RCC 7860 (cell line): ENCODE measurements around the gene CRYBA1.
"Not testable (repeated sequence)": the region's sequence is repeated elsewhere in the genome, so short reads cannot be mapped to it uniquely, and the experiment has no call there.

Experiments used
- DNase-seq: peaks from one replicate; pipeline ENCODE4 v3.0.0-alpha.2; 2015; ENCODE audit warnings: low spot score
- FAIRE-seq: peaks from 2 replicates; lab custom pipeline; 2012; peaks lifted over from hg19 to GRCh38; lab: Jason Lieb, UNC

CRYBA1 gene

DNA sequence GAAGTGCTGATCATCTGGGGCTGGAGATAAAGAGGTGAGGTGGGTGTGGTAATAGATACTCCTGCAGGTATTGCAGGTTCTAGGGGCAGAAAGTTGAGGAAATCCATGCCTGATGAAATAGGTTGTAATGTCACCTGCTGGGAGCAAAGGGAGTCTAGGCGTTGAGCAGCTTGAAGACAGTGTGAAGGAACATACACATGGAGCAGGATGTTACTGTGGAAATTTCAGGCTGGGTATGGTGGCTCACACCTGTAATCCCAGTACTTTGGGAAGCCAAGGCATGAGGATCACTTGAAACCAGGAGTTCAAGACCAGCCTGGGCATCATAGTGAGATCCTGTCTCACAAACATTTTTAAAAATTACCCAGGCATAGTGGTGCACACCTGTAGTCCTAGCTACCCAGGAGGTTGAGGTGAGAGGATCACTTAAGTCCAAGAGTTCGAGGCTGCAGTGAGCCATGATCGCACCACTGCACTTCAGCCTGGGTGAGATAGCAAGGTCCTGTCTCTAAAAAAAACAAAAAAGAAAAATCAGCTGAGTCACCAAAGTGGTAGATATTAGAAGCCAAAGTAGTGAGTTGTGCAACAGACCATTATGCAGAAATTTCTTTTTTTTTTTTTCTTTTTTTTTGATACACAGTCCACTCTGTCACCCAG lies 9.1 kb upstream of the CRYBA1 start:
- FAIRE-seq (no peak), DNase-seq (peak; percentile 35)

DNA sequence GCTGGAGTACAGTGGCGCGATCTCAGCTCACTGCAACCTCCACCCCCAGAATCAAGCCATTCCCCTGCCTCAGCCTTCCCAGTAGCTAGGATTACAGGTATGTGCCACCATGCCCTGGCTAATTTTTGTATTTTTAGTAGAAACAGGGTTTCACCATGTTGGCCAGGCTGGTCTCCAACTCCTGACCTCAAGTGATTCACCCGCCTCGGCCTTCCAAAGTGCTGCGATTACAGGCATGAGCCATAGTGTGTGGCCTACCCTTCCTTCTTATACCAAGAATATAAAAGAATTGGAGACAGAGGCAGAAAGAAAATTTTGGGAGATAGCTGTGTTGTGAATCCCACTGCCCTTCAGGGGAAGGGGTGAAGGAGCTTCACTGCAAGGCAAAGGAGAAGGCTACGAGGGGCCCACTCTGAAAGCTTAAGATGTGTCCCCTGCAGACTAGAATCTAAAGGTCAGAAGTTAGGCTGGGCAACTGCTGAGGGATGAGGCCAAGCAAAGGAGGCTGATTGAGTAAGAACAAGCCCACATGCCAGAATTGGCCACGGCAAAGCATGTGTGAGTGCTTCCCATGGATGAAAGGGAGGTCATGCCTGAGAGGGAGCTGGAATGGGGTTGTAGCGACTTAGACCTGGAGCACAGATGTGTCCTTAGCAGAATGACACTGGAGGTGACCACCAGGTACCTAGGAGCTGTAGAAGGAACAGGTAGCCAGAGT lies 8.4 kb upstream of the CRYBA1 start:
- FAIRE-seq = peak; percentile 45

DNA sequence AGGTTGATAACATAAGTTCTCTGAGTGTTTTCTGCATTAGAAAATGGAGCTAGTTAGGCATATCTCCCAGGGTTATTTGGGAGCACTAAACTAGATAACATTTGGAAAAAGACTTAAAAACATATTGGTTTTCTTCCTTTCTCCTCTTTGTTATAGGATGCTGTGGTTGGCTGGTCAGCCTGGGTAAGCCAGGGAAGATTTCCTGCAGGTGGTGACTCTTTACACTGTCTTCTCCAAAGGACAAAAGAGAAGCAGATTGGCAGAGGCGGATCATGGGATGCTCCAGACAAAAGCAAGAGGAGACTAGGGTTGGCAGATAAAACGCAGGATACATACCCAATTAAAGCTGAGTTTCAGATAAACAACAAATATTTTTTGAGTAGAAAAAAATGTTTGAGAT lies 6.2 kb upstream of the CRYBA1 start:
- no peak for DNase-seq

More for the DNA sequence above, 8.4 kb upstream of the CRYBA1 start:
- DNase-seq = peak; percentile 19

DNA sequence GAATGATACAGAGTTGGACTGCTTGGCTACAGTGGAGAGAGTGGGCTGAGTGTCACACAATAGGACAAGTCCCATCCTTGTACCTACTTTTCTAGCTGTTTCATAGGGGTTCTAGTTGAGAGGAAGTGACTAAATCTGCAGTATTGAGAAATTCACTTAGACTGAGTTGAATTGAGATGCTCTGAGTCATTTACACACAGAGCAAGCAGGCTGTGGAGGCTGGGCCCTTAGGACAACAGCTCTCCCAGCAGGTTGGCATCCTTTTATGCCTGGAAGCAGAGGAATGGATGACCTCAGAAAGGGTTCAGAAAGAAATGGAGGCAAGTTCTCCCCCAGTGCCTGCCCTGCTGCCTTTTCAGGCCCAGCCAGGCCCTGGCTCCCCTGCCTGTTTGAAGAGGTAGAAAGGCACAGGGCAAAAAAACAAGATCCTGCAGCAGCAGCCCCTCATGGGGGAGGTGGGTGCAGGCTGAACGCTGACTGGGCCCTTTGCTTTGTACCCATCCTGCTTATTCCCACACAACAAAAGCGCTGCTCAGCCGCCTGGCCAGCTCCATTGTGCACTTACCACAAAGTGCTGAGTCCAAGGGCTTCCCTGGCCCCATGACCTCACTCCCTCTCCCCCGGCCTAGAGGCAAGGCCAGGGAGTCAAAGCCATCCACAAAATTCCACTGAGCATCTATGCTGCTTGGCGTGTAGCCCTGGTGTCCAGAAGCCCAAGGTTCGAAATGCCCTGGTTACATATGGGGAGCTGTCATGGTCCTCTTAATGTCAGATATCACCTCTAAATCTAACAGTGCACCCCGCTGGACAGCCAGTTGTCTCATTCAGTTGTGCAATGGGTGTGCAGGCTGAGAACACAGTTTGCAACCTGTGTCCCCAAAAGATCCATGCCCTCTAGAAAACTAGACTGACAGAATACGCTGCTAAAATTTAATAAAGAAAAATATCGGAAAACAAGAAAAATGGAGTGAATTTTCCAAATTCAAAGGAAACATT lies 5.4 kb upstream of the CRYBA1 start:
- FAIRE-seq (peak; percentile 97), DNase-seq (peak; percentile 95)

More for the DNA sequence above, 6.2 kb upstream of the CRYBA1 start:
- no peak for FAIRE-seq

DNA sequence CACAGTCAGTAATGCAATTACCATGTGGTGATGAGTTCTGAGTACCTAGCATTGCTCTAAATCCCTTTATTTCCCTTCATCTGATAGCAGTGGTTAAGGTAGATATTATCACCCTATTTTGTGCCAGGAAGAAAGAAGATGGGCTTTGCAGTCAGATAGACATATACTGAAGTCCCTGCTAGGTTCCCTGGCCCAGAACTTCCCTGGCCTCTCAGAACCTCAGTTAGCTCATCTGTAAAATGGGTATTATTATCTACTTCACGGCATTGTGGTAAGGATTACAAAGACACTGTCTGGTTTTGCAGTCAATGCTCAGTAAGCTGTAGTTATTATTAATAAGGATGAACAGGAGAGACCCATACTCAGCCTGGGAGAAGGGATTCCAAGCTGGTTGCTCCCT lies 4.6 kb upstream of the CRYBA1 start:
- DNase-seq (no peak), FAIRE-seq (no peak)

DNA sequence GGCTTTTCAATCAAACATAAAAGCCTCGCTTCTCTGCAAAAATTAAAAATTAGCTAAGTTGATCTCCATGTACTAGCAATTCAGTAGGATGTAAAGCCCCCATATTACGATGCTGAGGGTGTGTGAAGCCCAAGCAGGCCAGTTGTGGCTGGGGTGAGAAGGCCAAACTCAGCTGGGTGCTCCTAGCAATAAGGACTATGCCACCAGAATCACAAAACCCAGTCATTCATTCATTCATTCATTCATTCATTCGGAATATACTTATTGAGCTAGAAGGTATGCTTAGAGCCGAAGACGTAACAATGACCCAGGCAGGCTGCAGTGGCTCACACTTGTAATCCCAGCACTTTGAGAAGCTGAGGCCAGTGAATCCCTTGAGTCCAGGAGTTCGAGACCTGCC lies 3.9 kb upstream of the CRYBA1 start:
- no peak for DNase-seq
- no peak for FAIRE-seq

DNA sequence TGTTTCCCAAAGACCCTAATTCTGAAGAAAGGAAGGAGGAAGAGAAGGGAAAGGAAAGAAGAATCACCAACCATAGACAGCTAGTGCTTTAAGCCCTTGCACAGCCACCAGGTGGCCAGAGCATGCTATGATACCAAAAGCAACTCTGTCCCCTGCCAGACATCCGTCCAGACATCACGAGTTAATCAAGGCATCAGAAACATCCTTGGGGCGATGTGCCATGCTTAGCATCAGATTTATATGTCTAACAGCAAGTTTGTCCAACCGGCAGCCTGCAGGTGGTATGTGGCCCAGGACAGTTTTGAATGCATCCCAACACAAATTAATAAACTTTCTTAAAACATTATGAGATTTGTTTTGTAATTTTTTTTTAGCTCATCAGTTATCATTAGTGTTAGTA lies 2.9 kb upstream of the CRYBA1 start:
- DNase-seq (no peak), FAIRE-seq (no peak)

DNA sequence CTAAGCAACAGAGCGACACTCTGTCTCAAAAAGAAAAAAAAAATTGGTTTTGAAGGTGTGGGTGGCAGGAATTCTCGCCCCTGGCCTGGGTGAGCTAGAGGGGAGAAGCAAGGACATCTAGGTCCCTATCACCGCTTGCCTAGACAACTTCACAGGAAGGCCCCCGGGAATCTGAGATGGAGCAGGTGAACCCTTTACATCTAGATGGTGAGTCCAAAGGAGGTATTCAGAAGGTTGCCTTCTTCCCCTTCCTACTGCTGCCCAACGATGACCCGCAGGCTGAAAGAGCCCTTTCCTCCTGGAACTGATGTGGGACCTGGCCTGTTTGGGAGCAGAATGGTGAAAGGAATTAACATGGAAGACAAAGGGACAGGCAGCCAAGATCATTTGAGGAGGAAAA lies 1.3 kb upstream of the CRYBA1 start:
- DNase-seq (no peak), FAIRE-seq (no peak)

DNA sequence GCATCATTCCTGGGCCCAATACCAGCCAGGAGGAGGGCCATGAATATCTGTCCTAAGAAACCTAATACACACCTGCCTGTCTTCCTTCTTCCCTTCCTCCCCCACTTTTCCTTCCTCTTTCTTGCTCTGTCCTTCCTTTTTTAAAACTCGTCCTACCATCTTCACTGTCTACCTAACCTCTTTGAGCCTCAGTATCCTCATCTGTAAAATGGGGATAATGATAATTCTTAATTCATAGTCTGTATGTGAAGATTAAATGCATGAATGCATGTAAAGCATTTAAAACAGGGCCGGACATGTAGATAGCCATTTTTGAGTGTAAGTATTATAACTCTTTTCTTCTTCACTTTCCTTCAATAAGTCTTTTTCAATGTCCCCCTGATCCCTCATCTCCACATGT lies 560 bp downstream of the CRYBA1 start:
- DNase-seq = no peak
- no peak for FAIRE-seq

DNA sequence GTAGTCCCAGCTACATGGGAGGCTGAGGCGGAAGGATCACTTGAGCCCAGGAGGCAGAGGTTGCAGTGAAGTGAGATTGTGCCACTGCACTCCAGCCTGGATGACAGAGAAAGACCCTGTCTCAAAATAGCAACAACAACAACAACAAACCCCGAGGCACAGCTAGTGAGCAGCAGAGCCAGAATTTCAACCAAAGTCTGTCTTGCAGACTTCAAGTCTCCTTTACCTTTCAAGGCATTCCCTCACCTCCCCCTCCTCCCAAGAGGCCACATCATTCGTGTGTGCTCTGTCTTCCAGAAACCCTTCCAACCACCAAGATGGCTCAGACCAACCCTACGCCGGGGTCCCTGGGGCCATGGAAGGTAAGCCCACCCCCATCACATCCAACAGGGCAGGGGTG lies 2.2 kb downstream of the CRYBA1 start:
- no peak for DNase-seq
- no peak for FAIRE-seq

DNA sequence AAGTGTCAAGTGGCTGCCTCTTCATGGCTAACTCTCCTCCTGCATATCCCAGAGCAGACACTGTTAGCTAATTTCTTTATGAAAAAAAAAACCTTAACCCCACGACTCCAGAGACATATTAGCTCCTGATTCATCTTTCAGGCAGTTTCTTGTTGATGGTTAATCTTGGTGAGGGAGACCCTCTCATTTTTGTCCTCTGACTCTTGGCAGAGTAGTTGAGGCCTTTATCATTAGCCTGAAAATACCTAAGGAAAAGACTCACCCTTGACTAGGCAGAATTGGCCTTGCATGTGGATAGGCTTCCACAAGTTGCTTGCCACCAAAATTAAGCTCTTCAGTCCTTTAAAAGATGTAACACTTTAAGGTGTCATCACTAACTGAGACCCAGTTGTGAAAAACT lies 4.0 kb downstream of the CRYBA1 start:
- peak; percentile 71 for DNase-seq
- peak; percentile 31 for FAIRE-seq

DNA sequence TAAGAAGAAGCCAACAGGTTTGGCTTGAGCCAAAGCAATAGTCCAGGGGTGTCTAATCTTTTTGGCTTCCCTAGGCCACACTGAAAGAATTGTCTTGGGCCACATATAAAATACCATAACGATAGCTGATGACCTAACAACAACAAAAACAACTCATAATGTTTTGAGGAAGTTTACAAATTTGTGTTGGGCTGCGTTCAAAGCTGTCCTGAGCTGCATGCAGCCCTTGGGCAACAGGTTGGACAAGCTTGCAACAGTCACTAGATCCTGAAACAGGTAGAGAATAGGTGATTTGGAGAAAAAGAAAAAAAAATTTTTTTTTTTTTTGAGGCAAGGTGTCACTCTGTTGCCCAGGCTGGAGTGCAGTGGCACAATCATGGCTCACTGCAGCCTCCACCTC lies 4.5 kb downstream of the CRYBA1 start:
- FAIRE-seq = no peak
- no peak for DNase-seq

DNA sequence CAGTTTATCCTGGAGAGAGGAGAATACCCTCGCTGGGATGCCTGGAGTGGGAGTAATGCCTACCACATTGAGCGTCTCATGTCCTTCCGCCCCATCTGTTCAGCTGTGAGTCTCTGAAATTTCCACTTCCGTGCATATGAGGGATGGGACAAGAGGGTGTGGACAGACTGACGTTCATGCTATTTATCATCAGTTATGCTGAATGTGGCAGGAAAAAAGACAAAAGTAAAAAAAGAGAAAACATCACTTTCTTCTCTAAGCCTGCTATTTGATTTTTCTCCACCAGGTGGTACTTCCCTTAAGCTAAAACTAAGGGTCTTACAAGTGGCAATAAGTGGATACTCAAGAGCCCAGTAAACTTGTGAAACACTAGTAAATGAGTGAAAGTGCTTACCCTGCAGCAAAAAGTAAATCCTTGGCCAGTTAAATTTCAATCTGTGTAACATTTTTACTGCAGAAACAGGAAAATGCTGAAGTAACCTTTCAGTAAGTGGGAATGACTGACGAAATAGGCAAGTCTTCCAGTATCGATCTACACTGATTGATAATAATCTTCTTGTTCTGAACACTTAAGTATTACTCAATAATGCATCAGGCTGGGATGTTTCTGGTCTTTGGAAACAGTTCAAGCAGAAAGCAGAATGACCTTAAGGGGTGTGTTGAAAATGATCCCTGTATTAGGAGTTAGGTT lies 5.6 kb downstream of the CRYBA1 start:
- DNase-seq (no peak), FAIRE-seq (no peak)

DNA sequence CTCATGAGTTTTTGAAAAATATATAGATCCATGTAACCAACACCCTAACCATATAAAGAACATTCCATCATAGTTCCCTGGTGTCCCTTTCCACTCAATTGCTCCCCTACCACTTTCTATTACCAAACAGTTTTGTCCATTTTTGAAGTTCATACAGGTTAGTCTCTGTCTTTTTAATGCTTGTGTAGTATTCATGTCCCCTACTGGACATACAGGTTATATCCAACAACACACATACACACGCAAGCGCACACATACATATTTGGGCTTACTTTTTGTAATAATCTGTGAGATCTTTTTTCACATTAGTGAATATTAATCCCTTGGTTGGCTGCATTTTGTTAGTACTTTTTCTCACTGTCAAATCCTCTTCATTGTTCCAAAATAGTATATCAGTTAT lies 6.4 kb downstream of the CRYBA1 start:
- DNase-seq (no peak), FAIRE-seq (no peak)

DNA sequence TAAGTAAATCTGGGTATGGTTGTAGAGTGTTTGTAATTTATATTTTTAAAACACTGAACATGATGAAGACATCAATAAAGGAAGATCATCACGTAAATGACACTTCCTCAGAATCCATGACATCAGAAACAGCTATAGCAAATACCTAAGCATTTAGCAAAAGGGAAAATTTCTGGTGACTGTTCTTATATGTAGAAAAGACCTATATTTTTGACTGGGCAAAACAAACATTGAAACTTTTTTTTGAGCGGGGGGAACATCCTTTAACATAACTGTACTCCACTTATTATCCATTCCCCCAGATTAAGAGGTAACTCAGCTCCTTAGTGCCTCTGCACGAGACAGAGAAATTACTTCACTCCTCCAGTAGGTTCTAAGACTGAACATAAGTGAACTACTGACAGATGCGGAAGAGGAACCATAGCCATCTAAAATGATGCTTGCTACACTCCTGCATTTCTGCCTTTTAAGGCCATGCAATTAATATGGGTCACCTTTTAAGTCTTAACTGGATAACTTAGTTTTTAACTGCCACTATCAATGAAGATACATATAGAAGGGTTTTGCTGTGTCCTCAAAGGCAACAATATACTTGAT lies 9.4 kb downstream of the CRYBA1 start:
- DNase-seq (no peak), FAIRE-seq (no peak)

DNA sequence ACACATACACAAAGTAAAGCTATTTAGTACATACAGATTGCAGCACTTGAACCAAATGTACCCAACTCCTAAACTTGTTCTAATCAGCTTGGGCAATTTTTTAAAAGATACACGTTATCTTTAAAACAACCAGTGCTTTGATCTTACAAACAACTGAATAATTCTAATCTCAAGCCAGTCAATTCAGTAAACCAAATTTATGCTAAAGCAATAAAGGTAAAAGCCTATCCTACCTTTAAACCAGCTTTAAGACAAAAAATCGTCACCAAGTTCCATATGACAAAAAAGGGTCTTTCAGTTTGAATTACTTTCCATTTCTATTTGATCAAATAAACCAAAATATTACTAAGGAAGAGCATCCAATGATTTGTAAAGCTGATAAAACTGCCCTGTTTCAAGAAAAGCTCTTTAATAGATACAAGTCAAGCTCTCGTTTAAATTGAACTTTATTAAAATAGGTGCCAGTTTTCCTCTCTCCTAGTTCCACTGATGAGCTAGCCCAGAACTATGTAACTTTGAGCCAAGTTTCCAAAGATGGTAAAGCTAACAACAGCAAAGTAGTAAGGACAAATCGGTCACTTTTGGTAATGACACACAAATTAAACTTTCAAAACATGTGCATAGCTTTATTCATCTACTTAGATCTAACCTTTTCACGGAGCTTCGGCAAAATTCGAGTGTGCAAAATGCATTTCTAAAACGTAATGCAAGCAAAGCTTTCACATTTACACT lies 10.2 kb downstream of the CRYBA1 start:
- no peak for DNase-seq
- FAIRE-seq = no peak

DNA sequence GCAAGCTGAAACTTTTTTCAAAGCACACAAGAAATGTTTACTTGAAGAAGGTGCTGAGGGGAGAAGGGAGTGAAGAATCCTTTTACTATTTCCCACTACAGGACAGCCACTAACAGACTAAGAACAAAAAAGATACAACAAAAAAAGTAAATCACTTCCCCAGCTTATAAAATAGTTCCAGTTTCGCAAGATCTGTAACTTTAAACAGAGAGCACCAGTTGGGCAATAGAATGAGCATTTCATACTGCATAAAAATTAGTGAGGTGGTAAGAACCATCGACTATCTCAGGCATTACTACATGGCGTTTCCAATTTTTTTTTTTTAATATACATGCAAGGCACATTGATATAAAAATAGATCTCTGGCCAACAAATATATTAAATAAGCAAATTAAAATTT lies 11.1 kb downstream of the CRYBA1 start:
- FAIRE-seq (no peak), DNase-seq (no peak)

DNA sequence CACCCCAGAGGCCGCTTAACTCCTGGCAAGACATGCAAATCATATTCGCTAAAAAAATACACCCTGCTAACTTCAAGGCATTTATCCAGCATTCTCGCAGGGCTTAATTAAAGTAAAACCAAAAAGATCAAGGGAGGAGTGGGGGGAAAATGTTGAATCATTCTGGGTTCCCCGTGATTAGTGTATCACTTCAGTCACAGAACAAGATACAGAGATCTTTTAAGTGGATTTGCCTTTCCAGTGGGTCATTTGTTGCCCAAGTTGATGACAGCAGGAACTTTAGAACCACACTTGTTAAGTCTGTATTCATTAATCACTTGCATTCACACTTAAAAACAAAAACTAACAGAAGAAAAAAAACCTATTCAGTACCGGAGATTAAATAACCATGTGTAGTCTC lies 17.3 kb downstream of the CRYBA1 start:
- FAIRE-seq = no peak
- DNase-seq = no peak

DNA sequence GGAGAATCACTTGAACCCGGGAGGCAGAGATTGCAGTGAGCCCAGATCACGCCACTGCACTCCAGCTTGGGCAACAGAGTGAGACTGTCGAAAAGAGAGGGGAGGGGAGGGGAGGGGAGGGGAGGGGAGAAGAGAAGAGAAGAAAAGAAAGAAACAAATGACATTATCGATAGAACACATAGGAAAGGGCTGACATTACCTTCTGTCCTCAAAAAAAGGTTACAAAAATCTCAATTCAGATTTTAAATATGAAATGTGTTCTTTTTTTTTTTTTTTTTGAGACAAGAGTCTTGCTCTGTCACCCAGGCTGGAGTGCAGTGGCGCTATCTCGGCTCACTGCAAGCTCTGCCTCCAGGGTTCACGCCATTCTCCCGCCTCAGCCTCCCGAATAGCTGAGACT lies 25.3 kb downstream of the CRYBA1 start:
- FAIRE-seq, DNase-seq: not testable (repeated sequence)

DNA sequence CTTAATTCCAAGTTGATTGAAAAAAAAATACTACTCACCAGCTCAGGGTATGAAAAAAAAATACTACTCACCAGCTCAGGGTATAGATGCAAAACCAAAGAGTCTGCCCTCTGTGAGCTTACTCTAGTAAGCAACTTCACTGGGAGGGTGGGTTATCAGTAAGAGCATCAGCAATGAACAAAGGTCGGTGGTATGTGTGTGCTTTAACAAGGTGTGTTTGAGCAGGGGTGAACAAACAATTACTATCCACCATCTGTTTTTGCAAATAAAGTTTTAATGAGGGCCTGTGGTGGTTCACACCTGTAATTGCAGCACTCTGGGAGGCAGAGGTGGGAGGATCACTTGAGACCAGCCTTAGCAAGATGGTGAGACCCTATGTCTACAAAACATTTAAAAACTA lies 27.3 kb downstream of the CRYBA1 start:
- FAIRE-seq (no peak), DNase-seq (no peak)
